Sigmoid colon (tissue), 7 donors: ENCODE results near the gene NTRK1. TPM values are rescaled to one million over a fixed set of nuclear protein-coding genes. Genes with fewer than 3 reads are reported as not detected.

ENCODE experiments used
- DNase-seq: peaks from one replicate; pipeline ENCODE4 v3.0.0-alpha.2; 2019
- H3K27ac ChIP-seq, 4 donors: fragments of 200-600 bp; sonication (generic); one replicate each; pipeline ENCODE4 v1.5.1; 2016 to 2019; ENCODE audit warnings: mild to moderate bottlenecking in 1 of 4
- H3K27me3 ChIP-seq, 3 donors: fragments of 200-600 bp; sonication (generic); one replicate each; pipeline ENCODE4 v1.5.1; 2019; ENCODE audit warnings: mild to moderate bottlenecking in 1 of 3
- H3K36me3 ChIP-seq, 4 donors: fragments of 200-600 bp; sonication (generic); one replicate each; pipeline ENCODE4 v1.5.1; 2016 to 2019
- H3K4me1 ChIP-seq, 4 donors: fragments of 200-600 bp; sonication (generic); one replicate each; pipeline ENCODE4 v1.5.1; 2017 to 2019
- H3K4me3 ChIP-seq, 4 donors: fragments of 200-600 bp; sonication (generic); one replicate each; pipeline ENCODE4 v1.5.1; 2017 to 2019; ENCODE audit warnings: mild to moderate bottlenecking in 2 of 4, moderate library complexity in 1 of 4
- H3K9me3 ChIP-seq, 4 donors: fragments of 200-600 bp in 3 of 4; sonication (generic) in 3 of 4; one replicate each; pipeline versions ENCODE4 v1.5.1 to v1.6.1; 2013 to 2019
- EP300 ChIP-seq, 4 donors: sonication (generic); formaldehyde crosslinking; IDR thresholded peaks; one replicate each; pipeline ENCODE4 v1.6.1; 2017; ENCODE audit warnings: antibody characterized with exemption in 4 of 4
- POLR2A ChIP-seq, 2 donors: fragments of 450-650 bp; IDR thresholded peaks; one replicate each; pipeline ENCODE4 v1.6.1; 2016; ENCODE audit warnings: antibody characterized with exemption in 2 of 2, mild to moderate bottlenecking in 2 of 2, moderate library complexity in 2 of 2
- POLR2AphosphoS5 ChIP-seq, 4 donors: sonication (generic); formaldehyde crosslinking; IDR thresholded peaks; one replicate each; pipeline ENCODE4 v1.6.1; 2017; ENCODE audit warnings: antibody characterized with exemption in 4 of 4
- WGBS, 2 donors: extraction: QIAGEN DNeasy Blood & Tissue Kit; methylation state at CpG; one replicate each; pipeline ENCODE4 v1.1.7; 2013; 5-methylcytosine and 5-hydroxymethylcytosine counted together
- intact Hi-C: fragments of 100-400 bp; cut with DNase I; formaldehyde crosslinking; loops from one replicate; pipeline ENCODE4 v1.15.1; 2023
- polyA plus RNA-seq, 3 donors: library from polyadenylated mRNA; stranded (reverse); fragments of 200-250 nt; gene quantifications; one replicate each; pipeline ENCODE4 v1.2.3, GENCODE V29; 2013
- total RNA-seq, 4 donors: library from RNA; depleted of rRNA; stranded (reverse); fragments of >200 nt; gene quantifications; one replicate each; pipeline ENCODE4 v1.1.0, GENCODE V29; 2016
- TF ChIP-seq, protein P1 (sequence below), 4 experiments: fragments of 450-650 bp in 3 of 4; fragments of 200-600 bp in 1 of 4; IDR thresholded peaks; one replicate each; pipeline ENCODE4 v1.5.1; 2016 to 2019; ENCODE audit warnings: antibody characterized with exemption in 4 of 4, mild to moderate bottlenecking in 3 of 4, moderate library complexity in 2 of 4
- donor health status: healthy with polysubstance abuse.
- donor health status: Bipolar disorder and iron deficiency.
- donor health status: healthy.

NTRK1 gene
- total and polyA plus RNA-seq, 7 donors: 0.42 to 4.9 (median 2.0) TPM; not detected in 1

DNA sequence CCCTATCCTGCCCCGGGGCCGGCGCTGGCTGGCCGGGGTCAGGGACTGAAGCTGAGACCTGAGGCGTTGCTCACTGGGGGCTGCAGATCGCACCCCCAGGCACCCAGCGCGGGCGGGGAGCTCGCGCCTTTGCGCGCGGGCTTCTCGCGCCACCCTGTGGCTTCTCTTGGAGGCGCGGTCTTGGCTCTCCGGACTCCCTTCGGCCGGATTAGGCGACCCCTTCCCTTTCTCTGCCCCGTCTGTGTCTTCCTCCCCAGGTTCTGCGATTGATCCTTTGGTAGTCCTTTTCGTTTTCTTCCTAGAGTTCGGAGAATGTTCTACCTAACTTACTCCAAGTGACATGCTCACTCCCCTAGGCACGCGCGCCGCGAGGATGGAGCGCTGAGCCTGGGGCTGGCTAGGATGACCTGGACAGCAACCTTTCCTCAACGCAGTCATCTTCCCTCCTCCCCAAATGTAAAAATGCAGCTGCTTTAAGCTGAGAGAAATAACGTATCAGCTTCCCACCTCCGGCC, 495 bp upstream of the NTRK1 start:
- DNase-seq: peak; percentile 74
- Histone ChIP-seq H3K27ac (no peak overlapping the region), H3K9me3 (no peaks in the 10 kb centered on the region), H3K36me3 (no peaks in the 10 kb centered on the region), H3K27me3 (peaks cover 21 to 79% (median 67%) of the 10 kb centered on the region in 3 donors), H3K4me3 (peak overlapping the region; percentile 4 to 35 (median 19)), H3K4me1 (peaks cover 0 to 32% (median 28%) of the 10 kb centered on the region in 4 donors)
- TF ChIP-seq POLR2A (IDR thresholded peaks at IDR 0.05): no peak
- TF ChIP-seq, protein P1, sequence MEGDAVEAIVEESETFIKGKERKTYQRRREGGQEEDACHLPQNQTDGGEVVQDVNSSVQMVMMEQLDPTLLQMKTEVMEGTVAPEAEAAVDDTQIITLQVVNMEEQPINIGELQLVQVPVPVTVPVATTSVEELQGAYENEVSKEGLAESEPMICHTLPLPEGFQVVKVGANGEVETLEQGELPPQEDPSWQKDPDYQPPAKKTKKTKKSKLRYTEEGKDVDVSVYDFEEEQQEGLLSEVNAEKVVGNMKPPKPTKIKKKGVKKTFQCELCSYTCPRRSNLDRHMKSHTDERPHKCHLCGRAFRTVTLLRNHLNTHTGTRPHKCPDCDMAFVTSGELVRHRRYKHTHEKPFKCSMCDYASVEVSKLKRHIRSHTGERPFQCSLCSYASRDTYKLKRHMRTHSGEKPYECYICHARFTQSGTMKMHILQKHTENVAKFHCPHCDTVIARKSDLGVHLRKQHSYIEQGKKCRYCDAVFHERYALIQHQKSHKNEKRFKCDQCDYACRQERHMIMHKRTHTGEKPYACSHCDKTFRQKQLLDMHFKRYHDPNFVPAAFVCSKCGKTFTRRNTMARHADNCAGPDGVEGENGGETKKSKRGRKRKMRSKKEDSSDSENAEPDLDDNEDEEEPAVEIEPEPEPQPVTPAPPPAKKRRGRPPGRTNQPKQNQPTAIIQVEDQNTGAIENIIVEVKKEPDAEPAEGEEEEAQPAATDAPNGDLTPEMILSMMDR (IDR thresholded peaks at IDR 0.05): peak; percentile 33 to 70 (median 58)
- intact Hi-C loops: loop anchor here (10.0 kb wide), 1 partner anchor 135 kb away; the partner anchor contains the start of genes ISG20L2 and METTL25B
- 1 to 2% methylated on average over 35 of the region's 35 CpGs for WGBS, 2 donors

- Histone ChIP-seq H3K9me3 (no peaks in the 10 kb centered on the region), H3K4me3 (no peak overlapping the region), H3K27ac (no peak overlapping the region), H3K4me1 (peaks cover 0 to 32% (median 28%) of the 10 kb centered on the region in 4 donors), H3K27me3 (peaks cover 21 to 93% (median 71%) of the 10 kb centered on the region in 3 donors), H3K36me3 (no peaks in the 10 kb centered on the region)
- no peak for TF ChIP-seq POLR2A (IDR thresholded peaks at IDR 0.05)
- 74 to 86% methylated on average over 6 of the region's 6 CpGs for WGBS, 2 donors
- intact Hi-C loops: loop anchor here (10.0 kb wide), 1 partner anchor 138 kb away; the partner anchor contains the start of genes ISG20L2 and METTL25B
- no peak for DNase-seq
These were observed 1.9 kb downstream of the NTRK1 start for GRCh38 chr1:156862584-156862983.

- TF ChIP-seq, protein P1 (IDR thresholded peaks at IDR 0.05): no peak
- TF ChIP-seq POLR2AphosphoS5 (IDR thresholded peaks at IDR 0.05) (no peak), POLR2A (IDR thresholded peaks at IDR 0.05) (no peak), EP300 (IDR thresholded peaks at IDR 0.05) (no peak)
- Histone ChIP-seq H3K27me3 (peaks cover 21 to 88% (median 66%) of the 10 kb centered on the region in 3 donors), H3K27ac (no peak overlapping the region), H3K9me3 (no peaks in the 10 kb centered on the region), H3K4me3 (no peak overlapping the region), H3K36me3 (no peaks in the 10 kb centered on the region), H3K4me1 (peaks cover 0 to 32% (median 28%) of the 10 kb centered on the region in 4 donors)
- intact Hi-C loops: loop anchor here (10.0 kb wide), 1 partner anchor 138 kb away; the partner anchor contains the start of genes ISG20L2 and METTL25B
- 55 to 65% methylated on average over 10 of the region's 10 CpGs for WGBS, 2 donors
- DNase-seq: no peak
These were observed 2.4 kb downstream of the NTRK1 start for GRCh38 chr1:156862997-156863599.

DNA sequence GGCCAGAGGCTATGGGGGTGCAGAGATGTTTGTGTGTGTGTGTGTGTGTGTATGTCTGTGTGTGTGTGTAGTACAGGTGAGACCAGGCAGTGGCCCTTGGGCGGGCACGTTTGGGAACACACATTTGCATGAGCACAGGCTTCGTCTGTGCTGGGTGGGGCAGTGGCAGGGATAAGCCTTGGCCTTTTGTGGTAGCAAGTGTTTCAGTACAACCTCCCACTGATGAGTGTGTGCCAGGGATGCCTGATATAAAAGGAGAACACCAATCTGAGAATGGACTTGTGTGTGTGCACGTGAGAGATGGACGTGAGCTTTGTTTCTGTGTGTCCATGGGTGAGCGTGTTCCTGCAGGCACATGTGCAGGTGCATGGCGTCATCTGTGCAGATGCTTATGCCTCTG, 3.0 kb downstream of the NTRK1 start:
- peaks cover 0 to 27% (median 27%) of the 10 kb centered on the region in 4 donors for H3K4me1 ChIP-seq
- intact Hi-C loops: loop anchor here (10.0 kb wide), 1 partner anchor 139 kb away; the partner anchor contains the start of genes ISG20L2 and METTL25B
- 59 to 78% methylated on average over 7 of the region's 7 CpGs for WGBS, 2 donors
- no peak overlapping the region for H3K4me3 ChIP-seq
- H3K27me3 ChIP-seq: peaks cover 21 to 83% (median 61%) of the 10 kb centered on the region in 3 donors
- H3K9me3 ChIP-seq: no peaks in the 10 kb centered on the region
- DNase-seq: no peak
- H3K36me3 ChIP-seq: no peaks in the 10 kb centered on the region
- TF ChIP-seq POLR2AphosphoS5 (IDR thresholded peaks at IDR 0.05) (no peak), POLR2A (IDR thresholded peaks at IDR 0.05) (no peak), EP300 (IDR thresholded peaks at IDR 0.05) (no peak)
- TF ChIP-seq, protein P1 (IDR thresholded peaks at IDR 0.05): no peak
- H3K27ac ChIP-seq: no peak overlapping the region

DNA sequence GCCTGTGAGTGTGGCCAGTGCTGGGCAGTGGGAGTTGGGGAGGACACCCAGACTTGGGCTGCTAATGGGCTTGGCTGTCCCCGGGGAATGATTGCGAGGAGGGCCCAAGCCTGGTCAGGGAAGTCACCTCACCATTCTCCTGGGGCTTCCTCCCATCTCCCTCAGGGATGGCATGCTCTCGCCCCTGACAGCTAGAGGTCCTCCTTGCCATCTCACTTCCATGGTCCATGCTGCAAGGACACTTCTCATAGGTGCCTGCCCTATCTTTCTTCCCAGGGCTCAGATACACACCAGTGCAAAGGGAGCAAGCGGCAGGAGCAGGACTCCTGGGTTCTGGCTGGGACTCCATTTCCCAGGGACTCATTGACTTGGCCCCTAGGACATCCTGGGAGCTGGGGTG, 4.1 kb downstream of the NTRK1 start:
- TF ChIP-seq EP300 (IDR thresholded peaks at IDR 0.05) (no peak), POLR2AphosphoS5 (IDR thresholded peaks at IDR 0.05) (no peak), POLR2A (IDR thresholded peaks at IDR 0.05) (no peak)
- TF ChIP-seq, protein P1 (IDR thresholded peaks at IDR 0.05): no peak
- no peak for DNase-seq
- Histone ChIP-seq H3K36me3 (no peaks in the 10 kb centered on the region), H3K27me3 (peaks cover 21 to 71% (median 49%) of the 10 kb centered on the region in 3 donors), H3K27ac (no peak overlapping the region), H3K4me3 (no peak overlapping the region), H3K4me1 (peaks cover 0 to 15% (median 15%) of the 10 kb centered on the region in 4 donors), H3K9me3 (no peaks in the 10 kb centered on the region)
- whole genome bisulfite sequencing, 2 donors: 85 to 92% methylated on average over 4 of the region's 4 CpGs
- intact Hi-C loops: loop anchor here (10.0 kb wide), 1 partner anchor 140 kb away; the partner anchor contains the start of genes ISG20L2 and METTL25B
